Retina (tissue), 1 donor: Measurements from ENCODE around the gene SEL1L.
"Not testable (repeated sequence)": the region's sequence is repeated elsewhere in the genome, so short reads cannot be mapped to it uniquely, and the experiment has no call there.

ENCODE experiments used
- DNase-seq: peaks from one replicate; pipeline ENCODE4 v3.0.0-alpha.2; 2016

SEL1L gene

DNA sequence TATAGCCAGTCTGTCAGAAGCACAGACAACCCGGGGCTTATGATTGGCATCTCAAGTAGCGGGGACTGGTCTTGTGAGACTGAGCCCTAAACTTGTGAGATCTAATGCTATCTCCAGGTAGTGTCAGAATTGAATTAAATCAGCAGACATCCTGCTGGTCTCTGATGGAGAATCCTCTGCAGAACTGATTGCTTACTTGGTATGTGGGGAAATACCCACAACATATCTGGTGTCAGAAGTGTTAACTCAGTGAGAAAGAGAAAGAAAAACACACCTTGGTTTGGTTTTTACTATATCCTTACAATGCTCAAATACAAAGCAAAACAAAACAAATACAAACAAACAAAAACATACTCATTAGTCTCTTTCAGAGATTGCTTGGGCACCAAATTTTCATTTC lies 10.0 kb downstream of the SEL1L start:
- DNase-seq, result no peak

DNA sequence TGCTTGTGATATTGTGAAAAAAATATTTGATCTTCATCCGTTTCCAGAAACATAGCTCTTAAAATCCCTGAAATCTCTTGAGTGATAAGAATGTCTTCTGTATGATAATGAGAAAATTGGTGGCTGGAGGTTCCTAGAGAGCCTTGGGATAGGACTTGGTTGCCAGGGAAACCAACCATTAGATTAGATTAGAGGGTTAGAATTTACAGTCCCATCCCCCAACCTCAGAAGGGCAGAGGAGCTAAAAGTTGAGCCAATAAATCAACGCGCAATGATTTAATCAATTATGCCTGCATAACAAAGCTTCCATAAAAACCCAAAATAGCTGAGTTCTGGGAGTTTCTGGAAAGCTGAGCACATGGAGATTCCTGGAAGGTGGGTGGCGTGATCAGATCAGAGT lies 10.6 kb downstream of the SEL1L start:
- no peak for DNase-seq

DNA sequence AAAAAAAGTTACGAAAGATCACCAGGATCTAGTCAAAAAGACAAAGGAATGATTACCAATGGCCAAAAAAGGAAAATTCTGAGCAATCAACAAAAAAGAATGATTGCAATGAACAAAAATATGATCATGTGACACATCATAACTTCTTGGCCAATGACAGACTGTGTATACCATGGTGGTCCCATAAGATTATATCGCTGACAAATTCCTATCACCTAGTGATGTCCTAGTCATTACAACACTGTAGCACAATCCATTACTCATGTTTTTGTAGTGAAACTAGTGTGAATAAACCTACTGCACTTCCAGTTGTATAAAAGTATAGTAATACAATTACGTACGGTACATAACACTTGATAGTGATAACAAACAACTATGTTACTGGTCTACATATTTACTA lies 12.3 kb downstream of the SEL1L start:
- no peak for DNase-seq

DNA sequence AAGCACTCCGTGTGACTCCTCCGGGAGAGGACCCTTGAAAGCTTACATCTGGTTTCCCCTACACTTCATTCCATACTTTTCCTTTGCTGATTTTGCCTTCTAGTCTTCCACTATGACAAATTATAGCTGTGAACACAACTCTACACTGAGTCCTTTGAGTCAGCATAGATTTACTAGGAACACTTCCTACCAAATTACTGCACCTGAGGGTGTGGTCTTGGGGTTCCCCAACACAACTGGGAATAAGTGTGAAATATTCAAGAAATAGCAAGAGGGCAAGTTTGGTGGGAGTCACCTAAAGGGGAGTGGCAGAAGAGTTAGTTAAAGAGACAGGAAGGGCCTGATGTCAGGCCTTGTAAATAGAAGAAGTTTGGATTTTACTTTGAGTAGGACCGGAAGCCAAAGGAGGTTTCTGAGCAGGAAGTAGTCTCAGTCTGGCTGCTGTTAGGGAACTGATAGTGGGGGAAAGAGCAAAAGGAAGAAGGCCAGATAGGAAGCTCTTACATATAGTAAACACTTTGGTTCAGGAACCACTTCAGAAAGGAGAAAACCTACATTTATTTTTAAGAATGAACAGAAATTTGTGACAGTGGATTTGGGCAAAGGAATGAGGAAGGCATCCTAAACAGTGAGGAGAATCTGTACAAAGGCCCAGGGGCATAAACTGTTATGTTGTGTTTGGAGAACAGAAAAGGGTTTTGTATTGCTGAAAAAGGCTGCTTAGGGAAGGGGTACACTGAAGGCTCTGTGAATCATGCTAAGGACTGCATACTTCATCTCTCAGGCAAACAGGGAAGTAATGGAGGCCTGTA lies 14.2 kb downstream of the SEL1L start:
- no peak for DNase-seq

DNA sequence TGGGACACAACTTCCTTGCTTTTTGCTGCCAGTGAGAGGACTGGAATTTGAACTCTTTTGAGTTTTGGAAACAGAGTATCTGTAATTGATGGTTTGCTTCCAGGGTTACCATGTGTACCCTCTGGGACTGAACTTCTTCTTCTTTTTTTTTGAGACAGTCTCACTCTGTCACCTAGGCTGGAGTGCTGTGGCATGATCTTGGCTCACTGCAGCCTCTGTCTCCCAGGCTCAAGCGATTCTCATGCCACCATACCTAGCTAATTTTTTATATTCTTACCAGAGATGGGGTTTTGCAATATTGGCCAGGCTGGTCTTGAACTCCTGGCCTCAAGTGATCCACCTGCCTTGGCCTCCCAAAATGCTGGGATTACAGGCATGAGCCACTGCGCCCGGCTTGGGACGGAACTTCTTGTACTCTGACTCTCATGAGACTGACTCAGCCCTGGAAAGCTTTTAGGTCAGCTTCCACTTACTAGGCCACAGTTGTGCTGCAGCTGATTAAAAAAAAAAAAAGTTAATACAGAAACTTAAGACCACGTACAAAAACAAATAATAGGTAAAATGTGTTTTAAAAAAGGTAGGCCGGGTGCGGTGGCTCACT lies 15.8 kb downstream of the SEL1L start:
- no peak for DNase-seq

DNA sequence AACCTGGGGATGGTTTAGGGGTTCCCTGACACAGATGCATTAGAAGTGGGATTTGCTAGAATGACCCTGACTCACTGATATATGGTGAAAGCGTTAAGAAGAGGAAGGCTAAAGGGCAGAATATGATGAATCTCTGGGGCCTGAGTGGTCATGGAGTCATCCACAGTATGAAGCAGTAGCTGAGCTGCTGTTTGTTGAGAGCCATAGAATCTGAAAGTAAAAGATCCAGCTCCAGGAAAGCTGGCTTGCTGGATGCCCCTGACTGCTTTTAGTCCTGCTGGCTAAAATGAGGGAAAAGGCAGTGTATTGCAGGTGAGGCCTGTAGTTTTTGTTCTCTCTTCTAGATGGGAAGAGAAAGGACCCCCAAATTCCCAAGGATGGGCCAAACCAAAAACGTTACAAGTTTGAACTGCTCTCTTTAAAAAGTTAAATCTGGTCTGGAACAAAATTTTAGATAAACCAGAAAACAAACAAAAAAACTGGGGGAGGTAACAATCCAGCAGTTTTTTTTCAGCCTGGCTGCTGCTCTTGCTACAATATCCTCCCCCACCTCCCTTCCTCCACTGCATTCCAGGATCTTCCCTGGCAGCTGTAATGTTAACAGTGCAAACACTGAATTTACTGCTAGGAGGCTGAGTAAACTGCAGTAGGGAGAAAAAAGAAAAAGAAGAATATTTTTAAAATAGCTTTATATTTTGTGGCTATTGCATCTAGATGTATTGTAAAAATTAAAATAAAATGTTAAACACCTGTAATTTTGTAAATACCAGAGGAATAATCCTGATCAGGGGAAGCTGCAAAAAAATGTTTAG lies 16.5 kb downstream of the SEL1L start:
- DNase-seq, result no peak

DNA sequence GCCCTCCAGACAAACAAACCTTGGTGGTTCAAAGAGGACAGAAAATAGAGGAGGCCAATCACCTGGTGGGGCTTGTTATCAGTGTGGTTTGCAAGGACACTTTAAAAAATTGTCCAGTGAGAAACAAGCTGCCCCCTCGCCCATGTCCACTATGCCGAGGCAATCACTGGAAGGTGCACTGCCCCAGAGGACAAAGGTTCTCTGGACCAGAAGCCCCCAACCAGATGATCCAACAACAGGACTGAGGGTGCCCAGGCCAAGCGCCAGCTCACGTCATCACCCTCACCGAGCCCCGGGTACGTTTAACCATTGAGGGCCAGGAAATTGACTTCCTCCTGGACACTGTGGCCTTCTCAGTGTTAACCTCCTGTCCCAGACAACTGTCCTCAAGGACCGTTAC lies 17.7 kb downstream of the SEL1L start:
- DNase-seq, result not testable (repeated sequence)

DNA sequence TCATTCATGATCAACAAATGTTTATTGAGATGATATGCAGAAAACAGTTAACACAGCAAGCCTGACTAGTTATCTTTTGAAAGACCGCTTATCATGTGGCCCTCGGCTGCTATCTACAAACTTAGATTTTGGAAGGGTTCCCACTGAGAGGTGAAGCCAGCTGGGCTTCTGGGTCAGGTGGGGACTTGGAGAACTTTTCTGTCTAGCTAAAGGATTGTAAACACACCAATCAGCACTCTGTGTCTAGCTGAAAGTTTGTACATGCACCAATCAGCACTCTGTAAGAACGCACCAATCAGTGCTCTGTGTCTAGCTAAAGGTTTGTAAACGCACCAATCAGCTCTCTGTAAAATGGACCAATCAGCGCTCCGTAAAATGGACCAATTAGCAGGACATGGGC lies 20.8 kb downstream of the SEL1L start:
- not testable (repeated sequence) for DNase-seq

DNA sequence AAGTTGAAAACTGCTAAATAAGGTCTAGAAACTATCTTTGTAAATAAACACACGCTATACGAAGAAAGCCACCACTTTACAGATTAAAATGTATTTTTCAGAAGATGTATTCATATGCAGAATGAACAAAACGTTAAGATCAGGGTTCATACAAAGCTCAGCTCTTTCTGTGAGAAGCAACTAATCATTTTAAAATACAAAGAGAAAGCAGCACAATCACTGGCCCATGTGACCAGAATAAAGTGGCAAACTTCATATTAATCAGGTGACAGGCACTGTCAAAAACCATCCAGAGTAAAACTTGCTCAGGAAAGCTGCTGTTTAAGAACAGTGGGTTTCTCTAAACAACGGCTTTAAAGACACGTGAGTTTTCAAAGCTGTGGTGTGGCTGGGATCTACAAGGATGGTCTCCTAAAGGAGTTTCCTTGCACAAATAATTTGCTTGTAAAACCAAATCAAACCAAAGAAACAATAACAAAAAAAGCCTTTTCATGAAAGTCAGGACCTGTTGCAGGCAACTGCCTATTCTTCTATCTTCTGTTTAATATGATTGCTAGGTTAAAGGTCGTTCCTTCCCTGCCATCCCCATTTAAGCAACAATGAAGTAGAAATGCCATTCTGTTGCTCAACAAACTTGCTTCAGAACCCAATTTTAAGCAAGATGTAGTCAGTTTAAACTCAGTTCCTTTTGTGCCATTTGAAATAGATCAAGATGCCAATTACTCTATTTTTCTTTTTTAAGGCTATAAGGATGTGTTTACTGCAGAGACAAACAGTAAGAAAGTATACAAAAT lies 22.3 kb downstream of the SEL1L start:
- DNase-seq, result no peak

DNA sequence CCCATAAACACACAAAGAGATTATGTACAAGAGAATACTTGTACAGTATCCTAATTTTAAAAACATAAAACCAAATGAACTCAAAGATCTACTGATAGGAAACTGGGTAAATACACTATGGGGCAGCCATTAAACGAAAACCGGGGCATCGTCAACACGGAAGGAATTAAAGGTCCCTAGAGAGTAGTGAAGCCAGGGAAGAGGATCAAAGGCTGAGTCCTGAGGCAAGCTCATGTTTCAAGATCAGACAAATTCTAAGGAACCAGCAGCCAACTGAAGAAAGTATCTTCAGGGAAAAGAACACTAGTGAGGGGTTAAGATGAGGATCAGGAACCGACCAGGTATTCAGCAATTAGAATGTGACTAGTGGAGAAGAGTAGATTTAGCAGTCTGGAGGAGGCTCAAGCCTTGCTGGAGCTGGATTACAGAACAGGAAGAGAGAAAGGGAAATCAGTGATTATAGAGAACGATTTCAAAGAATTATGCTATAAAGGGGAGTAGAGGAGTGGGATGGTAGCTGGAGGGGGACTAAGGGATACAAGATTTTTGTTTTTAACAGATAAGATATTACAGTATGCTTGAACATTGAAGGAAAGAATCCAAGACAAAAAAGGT lies 23.7 kb downstream of the SEL1L start:
- DNase-seq, result peak; percentile 6

DNA sequence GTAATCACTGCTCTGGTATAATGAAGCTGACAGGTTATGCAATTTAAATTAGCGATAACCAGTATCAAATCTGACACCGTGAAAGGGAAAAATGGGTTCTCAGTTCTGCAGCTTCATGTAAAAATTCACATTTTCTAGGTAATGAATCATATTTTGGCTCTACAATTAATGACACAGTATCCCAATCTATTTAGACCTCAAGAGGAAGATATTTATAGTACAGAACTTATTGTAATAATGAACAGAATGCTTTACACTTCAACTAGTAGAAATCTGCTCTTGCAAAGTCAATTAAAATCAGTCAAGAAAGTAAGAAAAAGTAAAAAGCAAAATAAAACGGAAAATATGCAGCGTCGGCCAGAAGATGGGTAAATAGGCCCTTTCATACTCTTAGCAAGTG lies 24.3 kb downstream of the SEL1L start:
- no peak for DNase-seq

DNA sequence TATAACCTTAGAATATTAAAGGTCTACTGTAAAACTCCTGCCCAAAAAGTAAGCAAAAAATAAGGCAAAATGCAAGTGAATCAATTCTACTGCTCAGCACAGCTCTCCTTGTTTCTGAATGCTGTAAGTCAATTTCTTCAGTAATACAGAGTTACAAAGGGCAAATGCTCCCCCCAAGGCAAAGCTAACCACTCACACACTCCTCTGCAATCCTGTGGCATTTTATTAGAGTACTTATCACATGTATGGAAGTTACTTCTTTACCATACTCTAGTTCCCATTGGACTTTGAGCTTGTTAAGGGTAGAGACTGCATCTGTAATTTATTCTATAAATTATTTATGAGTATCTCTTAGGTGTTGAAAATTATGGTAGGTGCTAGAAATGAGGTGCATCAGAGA lies 27.2 kb downstream of the SEL1L start:
- no peak for DNase-seq

DNA sequence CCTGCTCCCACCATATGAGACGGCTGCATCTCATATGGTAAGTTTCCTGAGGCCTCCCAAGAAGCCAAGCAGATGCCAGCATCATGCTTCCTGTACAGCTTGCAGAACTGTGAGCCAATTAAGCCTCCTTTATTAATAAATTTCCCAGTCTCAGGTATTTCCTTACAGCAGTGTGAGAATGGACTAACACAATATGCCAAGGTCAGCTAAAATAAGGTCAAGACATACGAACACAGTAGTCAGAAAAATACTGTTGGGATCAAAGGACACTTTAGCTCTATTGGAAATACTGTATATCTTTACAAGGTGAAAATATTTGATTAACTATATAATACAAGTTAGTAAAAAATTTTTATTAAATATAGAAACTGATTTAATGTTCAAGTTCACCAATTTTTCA lies 28.8 kb downstream of the SEL1L start:
- no peak for DNase-seq

DNA sequence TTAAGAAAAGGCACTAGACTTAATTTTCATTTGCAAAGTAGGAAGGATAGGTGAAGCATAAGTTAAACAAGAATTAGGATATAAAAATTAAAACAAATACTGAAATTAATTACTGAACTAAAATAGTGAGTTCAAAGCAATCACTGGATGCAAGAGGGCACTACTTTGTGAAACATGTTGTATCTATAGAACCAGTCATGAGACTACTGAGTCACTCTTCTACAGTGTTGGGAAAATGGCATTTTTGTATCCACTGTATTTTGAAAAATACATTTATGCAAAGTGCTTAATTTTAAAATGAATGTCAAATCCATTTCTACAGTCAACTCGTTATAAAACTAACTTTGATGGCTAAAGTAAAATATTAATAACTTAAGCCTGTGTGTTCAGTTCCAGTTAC lies 47.9 kb downstream of the SEL1L start:
- DNase-seq, result no peak

DNA sequence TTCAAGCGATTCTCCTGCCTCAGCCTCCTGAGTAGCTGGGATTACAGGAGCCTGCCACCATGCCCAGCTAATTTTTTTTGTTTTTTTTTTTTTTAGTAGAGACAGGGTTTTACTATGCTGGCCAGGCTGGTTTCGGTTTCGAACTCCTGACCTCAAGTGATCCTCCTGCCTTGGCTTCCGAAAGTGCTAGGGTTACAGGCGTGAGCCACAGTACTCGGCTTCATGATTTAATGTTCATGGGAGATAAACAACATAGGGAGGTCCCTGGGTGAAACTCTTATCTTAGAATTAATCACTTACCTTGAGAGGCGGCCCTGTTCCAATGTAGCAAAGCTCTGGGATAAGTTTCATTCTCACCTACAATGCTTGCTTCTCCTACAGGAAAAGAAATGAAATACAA lies 48.3 kb downstream of the SEL1L start:
- no peak for DNase-seq

DNA sequence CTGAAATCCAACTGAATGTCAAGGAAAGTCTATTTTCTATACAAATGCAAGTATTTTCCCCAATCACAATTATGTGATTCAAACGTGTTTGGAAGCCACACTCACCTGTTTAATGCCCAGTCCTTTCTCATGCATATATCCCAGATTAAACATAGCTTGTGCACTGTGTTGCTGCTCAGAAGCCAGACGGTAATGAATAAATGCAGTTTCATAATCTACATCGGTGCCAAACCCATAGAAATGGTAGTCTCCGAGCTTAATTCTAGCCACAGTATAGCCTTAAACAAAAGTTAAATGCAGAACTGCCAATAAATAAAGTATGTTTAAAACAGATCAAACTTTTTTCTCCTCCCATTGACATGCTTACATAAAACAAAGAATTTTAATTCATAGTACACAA lies 49.5 kb downstream of the SEL1L start:
- no peak for DNase-seq

DNA sequence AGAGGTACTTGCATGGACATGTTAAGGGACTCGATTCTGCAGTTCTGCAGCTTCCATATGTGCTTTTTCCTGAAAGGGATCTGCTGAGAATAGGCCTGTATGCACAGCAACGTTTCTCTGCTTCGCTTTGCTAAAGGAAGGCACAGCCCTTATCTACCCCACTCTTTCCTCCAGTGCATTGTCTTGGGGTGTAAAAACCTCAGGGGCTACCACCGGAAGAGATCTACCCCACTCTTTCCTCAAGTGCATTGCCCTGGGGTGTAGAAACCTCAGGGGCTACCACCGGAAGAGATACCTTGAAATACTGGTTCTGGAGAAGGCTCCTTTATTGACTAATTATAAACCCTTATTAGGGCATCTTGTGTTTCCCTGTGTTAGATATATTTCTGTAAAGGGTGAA lies 52.9 kb downstream of the SEL1L start:
- DNase-seq, result no peak

DNA sequence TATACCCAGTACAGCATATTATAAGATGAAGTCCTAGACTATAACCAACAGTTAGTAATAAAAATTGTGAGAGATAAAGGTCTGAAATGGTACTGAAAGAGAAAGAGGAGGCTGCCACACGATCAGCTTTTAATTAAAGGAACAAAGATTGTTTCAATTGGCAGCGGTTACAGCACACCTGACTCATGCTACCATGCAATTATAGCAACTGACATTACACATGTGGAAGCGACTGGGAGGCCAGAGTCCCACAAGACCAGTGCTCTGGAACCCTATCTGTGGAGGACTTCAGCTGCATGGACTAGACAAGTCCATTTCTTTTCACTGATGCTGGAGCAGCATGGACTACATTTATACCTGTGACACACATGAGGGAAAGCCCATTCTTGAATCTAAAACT lies 55.2 kb downstream of the SEL1L start:
- DNase-seq, result no peak

DNA sequence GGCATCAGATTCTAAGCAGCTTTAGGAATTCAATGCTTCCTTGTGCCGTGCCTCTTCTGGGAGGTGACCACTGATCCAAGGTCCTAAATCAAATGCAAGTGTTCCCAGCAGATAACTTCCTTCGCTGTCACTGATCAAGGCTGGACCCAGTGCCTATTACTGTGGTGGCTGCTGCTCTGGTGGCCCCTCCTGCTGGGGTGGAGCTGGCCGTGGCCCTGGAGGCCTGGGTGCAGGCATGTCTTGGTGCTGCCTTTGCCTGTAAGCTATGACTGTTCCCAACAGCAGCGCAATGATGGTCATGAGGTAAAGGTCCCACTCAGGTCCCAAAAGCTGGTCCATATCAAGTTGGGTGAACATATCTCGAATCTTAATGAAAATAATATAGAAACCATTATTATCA lies 56.8 kb downstream of the SEL1L start:
- DNase-seq, result no peak

DNA sequence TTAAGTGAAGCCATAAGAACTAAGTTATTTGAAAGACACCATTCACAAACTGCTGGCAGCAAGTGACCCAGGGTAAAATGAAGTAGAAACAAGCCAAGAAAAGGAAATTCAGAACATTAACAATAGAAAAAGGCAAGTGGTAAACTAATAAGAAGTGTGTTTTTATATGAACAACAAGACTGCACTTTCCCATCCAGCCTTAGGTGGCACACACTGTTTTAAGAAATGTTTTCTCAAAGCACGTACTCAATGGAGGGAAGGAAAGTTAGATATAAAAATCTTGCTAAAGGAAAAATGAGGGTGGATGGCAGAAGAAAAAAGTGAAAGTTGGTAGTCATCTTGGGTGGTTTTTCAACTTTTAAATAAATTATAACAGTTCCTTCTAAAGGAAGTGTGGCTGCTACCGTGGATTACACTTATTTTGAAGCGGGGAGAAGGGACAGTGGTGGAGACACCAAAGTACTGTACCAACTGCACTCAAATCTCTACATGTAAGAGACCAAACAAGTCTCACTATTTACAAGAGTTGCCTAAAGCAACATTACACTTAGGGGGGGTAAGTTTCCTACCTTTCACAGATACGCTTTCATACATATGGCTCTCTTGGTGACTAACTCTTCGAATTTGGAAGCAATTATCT lies 58.8 kb downstream of the SEL1L start:
- no peak for DNase-seq

DNA sequence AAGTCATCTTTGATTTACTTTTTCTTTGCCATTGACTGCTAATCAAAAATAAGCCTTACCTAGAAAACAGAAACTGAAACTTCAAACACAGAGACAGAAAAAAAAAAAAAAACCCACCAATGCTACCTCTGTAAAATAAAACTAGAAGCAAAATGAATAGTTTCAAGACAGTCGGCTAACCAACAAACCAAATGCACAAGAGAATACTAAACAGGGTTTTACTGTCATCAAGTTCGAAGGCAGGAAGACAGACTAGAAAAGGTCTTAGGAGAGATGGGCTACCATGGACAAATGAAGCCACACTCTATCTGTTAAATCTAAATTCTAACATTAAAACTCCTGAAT lies 59.5 kb downstream of the SEL1L start:
- no peak for DNase-seq

DNA sequence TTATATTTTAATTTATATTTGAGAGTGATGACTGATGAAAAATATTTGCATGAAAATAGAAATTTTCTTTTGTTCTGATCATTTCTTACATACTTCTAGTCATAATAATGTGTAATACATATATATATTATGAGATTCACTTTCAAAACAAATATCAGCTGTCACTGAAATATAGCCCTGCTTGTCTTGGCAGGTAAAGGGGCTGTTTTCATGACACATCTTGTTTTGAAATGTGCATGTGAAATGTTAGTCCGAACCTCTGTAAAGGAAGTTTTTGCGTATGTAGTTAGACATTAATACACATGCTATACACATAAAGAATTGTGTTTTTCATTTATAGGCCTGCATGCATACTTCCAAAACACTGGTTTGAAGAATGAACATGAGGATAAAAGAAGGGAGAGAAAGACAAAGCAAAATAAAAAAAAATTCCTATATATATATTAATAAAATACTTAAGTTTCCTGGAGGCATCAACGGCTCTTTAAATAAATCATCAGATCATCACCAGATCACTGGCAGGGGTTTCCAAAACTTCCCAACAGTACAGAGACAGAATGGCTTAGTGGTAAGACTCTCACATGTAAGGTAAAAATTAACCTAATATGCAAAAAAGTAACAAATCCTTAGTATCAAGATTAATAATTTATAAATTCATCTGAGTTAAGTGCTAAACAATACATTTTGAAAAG lies 60.1 kb downstream of the SEL1L start:
- DNase-seq, result no peak
